KMS-11 (cell line): Measurements from ENCODE around the gene ADAMTS9.

Experiments used
- H2AFZ ChIP-seq: fragments of 200-600 bp; sonication (generic); 2 replicates; pipeline ENCODE4 v1.6.1; 2016; ENCODE audit warnings: antibody characterized with exemption, mixed run types, low read depth
- H3K27ac ChIP-seq: fragments of 200-600 bp; sonication (generic); 2 replicates; pipeline ENCODE4 v1.6.1; 2016; ENCODE audit warnings: mild to moderate bottlenecking, mixed run types
- H3K27me3 ChIP-seq: fragments of 200-600 bp; sonication (generic); 2 replicates; pipeline ENCODE4 v1.6.1; 2017; ENCODE audit warnings: mild to moderate bottlenecking, low read depth, mixed run types, moderate library complexity; ENCODE audit not compliant: insufficient read depth
- H3K36me3 ChIP-seq: fragments of 200-600 bp; sonication (generic); 2 replicates; pipeline ENCODE4 v1.6.1; 2017; ENCODE audit warnings: mild to moderate bottlenecking, mixed run types; ENCODE audit not compliant: insufficient read depth
- H3K4me1 ChIP-seq: fragments of 200-600 bp; sonication (generic); 2 replicates; pipeline ENCODE4 v1.6.1; 2016; ENCODE audit warnings: mild to moderate bottlenecking, low read depth, mixed run types; ENCODE audit not compliant: poor library complexity, severe bottlenecking
- H3K4me2 ChIP-seq: fragments of 200-600 bp; sonication (generic); 2 replicates; pipeline ENCODE4 v1.7.0; 2016; ENCODE audit warnings: mild to moderate bottlenecking, mixed run types
- H3K4me3 ChIP-seq: fragments of 200-600 bp; sonication (generic); IDR thresholded peaks from 2 replicates; pipeline ENCODE4 v1.6.1; 2017; ENCODE audit warnings: low read depth, low read length, mixed read lengths; ENCODE audit not compliant: insufficient read depth
- H3K79me2 ChIP-seq: fragments of 200-600 bp; sonication (generic); 2 replicates; pipeline ENCODE4 v1.6.1; 2016; ENCODE audit warnings: low read depth, mixed run types; ENCODE audit not compliant: insufficient read depth
- H3K9ac ChIP-seq: fragments of 200-600 bp; sonication (generic); 2 replicates; pipeline ENCODE4 v1.6.1; 2016; ENCODE audit warnings: mild to moderate bottlenecking, mixed run types
- H4K20me1 ChIP-seq: fragments of 200-600 bp; sonication (generic); 2 replicates; pipeline ENCODE4 v1.6.1; 2016; ENCODE audit warnings: mild to moderate bottlenecking, mixed run types; ENCODE audit not compliant: insufficient read depth
- CTCF ChIP-seq: fragments of 200-600 bp; sonication (generic); conservative IDR thresholded peaks from 2 replicates; pipeline ENCODE4 v1.6.1; 2017; ENCODE audit warnings: low read depth, mild to moderate bottlenecking, antibody characterized with exemption, low read length, moderate library complexity, mixed read lengths

ADAMTS9 gene

DNA sequence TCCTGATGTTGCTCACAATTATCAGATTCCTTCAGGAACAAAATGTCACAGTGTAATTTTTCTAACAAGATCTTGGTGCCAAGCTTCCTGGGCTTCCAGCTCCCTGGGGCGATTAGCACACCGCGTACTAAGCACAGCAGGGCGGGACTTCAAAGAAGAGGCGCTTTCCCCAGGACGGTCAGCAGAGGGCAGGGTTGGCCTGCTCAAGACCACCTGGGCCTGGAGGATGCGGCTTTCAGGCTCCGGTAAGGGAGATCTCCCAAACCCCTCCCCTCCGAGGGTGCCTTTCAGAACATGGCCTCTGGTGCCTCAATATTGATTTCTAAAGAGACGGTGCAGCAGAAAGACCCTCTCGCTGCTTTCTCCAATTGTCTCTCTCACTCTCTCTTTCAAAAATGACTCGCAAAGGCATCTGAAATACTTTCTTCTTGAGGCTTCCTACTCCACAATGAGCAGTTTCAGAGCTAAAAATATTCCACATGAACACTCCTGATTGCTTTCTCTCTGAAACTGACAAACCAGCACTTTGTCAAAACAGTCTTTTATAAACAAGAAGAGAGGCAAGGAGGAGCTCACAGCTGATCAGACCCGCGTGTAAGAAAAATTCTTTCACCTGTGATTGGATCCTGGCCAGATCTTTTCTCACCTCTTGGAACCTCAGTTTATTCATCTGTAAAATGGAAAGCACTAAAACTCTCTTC lies 154.0 kb downstream of the ADAMTS9 start:
- Histone ChIP-seq H3K36me3 (no peaks in the 10 kb centered on the region), H3K27me3 (no peaks in the 10 kb centered on the region), H3K27ac (no peak overlapping the region), H4K20me1 (no peaks in the 10 kb centered on the region), H3K4me1 (peaks cover 6% of the 10 kb centered on the region), H3K9ac (peak overlapping the region; percentile 32; the same call in 1 of the 2 replicates), H2AFZ (no peak overlapping the region), H3K4me3 (no peak overlapping the region), H3K4me2 (peak overlapping the region; percentile 45), H3K79me2 (no peaks in the 10 kb centered on the region)
- TF ChIP-seq CTCF: peak; percentile 76

DNA sequence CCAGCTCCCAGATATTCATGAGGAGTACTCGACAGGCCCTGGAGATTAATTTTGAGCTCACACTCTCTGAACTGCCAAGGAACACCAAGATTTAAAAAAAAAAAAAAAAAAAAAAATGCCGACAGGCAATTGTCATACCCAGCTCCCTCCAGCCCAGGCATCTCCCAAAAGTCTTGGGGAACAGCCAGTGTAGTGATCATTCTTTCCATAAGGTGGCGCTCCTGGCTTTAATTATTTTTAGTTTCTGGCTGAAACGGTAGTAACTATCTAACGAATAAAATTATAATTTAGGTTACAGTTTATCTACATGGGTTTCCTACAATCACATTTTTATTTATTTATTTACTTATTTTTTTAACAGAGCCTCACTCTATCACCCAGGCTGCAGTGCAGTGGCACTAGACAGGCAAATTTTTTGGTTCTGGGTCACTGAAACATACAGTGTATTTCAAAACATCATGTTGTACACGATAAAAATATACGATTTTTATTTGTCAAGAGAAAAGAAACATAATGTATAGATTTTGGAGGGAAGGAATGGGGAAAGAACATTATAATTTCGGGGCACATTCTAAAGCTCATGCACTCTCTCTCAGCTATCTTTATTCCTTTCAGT lies 157.3 kb downstream of the ADAMTS9 start:
- H3K4me3 ChIP-seq: no peak overlapping the region
- H3K79me2 ChIP-seq: no peaks in the 10 kb centered on the region
- no peaks in the 10 kb centered on the region for H3K36me3 ChIP-seq
- H3K4me2 ChIP-seq: no peak overlapping the region
- no peak overlapping the region for H3K9ac ChIP-seq
- H3K4me1 ChIP-seq: peaks cover 6% of the 10 kb centered on the region
- peak; percentile 76 for TF ChIP-seq CTCF
- H3K27me3 ChIP-seq: no peaks in the 10 kb centered on the region
- H4K20me1 ChIP-seq: no peaks in the 10 kb centered on the region
- H2AFZ ChIP-seq: no peak overlapping the region
- no peak overlapping the region for H3K27ac ChIP-seq

- H3K4me2 ChIP-seq: no peak overlapping the region
- H3K27me3 ChIP-seq: no peaks in the 10 kb centered on the region
- no peaks in the 10 kb centered on the region for H4K20me1 ChIP-seq
- no peak overlapping the region for H3K27ac ChIP-seq
- H3K79me2 ChIP-seq: no peaks in the 10 kb centered on the region
- no peak overlapping the region for H3K4me3 ChIP-seq
- no peak for TF ChIP-seq CTCF
- H2AFZ ChIP-seq: no peak overlapping the region
- H3K9ac ChIP-seq: no peak overlapping the region
- H3K4me1 ChIP-seq: no peaks in the 10 kb centered on the region
- no peaks in the 10 kb centered on the region for H3K36me3 ChIP-seq
Observed at GRCh38 chr3:64523324-64523723, 164.5 kb downstream of the ADAMTS9 start.

- Histone ChIP-seq H2AFZ (no peak overlapping the region), H3K9ac (no peak overlapping the region), H4K20me1 (no peaks in the 10 kb centered on the region), H3K27ac (no peak overlapping the region), H3K79me2 (no peaks in the 10 kb centered on the region), H3K4me3 (no peak overlapping the region), H3K4me1 (no peaks in the 10 kb centered on the region), H3K4me2 (no peak overlapping the region), H3K27me3 (no peaks in the 10 kb centered on the region), H3K36me3 (no peaks in the 10 kb centered on the region)
- no peak for TF ChIP-seq CTCF
Observed at GRCh38 chr3:64520334-64520733, 167.5 kb downstream of the ADAMTS9 start.
